ENCODE data around the gene TFE3. TPM values are rescaled to one million over a fixed set of nuclear protein-coding genes. Genes with fewer than 3 reads are reported as not detected.
A peak's percentile ranks its signal among the peaks of the same experiment; 100 is the strongest.

TFE3 gene, protein sequence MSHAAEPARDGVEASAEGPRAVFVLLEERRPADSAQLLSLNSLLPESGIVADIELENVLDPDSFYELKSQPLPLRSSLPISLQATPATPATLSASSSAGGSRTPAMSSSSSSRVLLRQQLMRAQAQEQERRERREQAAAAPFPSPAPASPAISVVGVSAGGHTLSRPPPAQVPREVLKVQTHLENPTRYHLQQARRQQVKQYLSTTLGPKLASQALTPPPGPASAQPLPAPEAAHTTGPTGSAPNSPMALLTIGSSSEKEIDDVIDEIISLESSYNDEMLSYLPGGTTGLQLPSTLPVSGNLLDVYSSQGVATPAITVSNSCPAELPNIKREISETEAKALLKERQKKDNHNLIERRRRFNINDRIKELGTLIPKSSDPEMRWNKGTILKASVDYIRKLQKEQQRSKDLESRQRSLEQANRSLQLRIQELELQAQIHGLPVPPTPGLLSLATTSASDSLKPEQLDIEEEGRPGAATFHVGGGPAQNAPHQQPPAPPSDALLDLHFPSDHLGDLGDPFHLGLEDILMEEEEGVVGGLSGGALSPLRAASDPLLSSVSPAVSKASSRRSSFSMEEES
- polyA plus RNA-seq (2011; rRNA removed) (28.4 and 42.0 TPM in 2 replicates), polyA minus RNA-seq (2011; rRNA and poly(A)+ RNA removed) (48.5 and 49.3 TPM in 2 replicates)

DNA sequence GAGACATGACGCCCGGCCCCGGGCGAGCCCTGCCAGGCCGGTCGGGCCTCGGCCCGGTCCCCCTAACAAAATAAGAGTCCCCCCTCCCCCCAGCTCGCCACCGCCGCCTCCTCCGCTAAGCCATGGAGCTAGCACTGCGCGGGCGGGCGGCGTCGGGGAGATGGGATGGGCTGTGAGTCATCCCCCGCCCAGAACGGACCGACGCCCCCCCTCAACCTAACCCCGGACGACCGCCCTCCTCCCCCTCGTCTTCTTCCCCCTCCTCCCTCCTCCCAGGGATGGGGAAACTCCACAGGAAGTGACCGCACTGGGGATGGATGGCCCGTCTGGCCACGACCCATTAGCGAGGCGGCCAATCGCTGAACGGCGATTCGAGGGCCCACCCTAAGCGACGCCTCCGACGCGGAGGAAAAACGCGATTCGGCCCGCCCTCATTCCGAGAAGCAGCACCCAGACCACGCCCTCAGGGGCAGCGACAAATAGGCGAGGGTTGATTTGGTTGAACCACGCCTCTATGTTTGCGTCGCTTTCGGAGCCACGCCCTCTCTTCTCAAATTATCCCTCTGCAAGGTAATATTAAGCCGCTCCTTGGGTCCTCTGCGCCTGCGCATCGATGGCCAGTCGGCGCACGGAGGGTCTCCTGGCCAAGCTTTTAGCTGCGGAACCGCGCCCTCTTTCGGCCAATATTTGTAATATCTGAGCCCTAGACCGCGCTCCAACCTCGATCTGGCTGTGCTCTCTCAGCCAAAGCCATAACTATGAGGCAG is at the start of gene TFE3:
Gene TFE3, minus strand, starts transcription at position 138 of the 767 bp plus-strand sequence. Its CDS starts 131 bp downstream, at position 7.
- H3K9me3 ChIP-seq (ENCODE audit: control insufficient read depth, insufficient read depth, low read length), result no peaks in the 10 kb centered on the region
- H3K27me3 ChIP-seq (ENCODE audit: control insufficient read depth, insufficient read depth, low read length), result no peaks in the 10 kb centered on the region
- H3K27ac ChIP-seq (ENCODE audit: low read depth, low read length), result peak within 1 kb of the TSS; percentile 89
- ChIA-PET POLR2A (interaction anchor here (0.5 to 2.5 kb wide), 12 partner anchors 9 to 1393 kb away, joined by 3 to 20 read pairs (median 4); partner anchors contain the start of genes ELK1, GRIPAP1, KCND1 and PQBP1), CTCF (interaction anchor here (0.6 to 1.4 kb wide), 6 partner anchors 10 to 1972 kb away, joined by 3 to 6 read pairs (median 4); partner anchors contain the start of gene KCND1)
- DNase-seq (ENCODE audit: low read depth, low spot score), result peak; percentile 97
- TF ChIP-seq, protein P1, sequence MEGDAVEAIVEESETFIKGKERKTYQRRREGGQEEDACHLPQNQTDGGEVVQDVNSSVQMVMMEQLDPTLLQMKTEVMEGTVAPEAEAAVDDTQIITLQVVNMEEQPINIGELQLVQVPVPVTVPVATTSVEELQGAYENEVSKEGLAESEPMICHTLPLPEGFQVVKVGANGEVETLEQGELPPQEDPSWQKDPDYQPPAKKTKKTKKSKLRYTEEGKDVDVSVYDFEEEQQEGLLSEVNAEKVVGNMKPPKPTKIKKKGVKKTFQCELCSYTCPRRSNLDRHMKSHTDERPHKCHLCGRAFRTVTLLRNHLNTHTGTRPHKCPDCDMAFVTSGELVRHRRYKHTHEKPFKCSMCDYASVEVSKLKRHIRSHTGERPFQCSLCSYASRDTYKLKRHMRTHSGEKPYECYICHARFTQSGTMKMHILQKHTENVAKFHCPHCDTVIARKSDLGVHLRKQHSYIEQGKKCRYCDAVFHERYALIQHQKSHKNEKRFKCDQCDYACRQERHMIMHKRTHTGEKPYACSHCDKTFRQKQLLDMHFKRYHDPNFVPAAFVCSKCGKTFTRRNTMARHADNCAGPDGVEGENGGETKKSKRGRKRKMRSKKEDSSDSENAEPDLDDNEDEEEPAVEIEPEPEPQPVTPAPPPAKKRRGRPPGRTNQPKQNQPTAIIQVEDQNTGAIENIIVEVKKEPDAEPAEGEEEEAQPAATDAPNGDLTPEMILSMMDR (IDR thresholded peaks at IDR 0.05; ENCODE audit: low read depth, low read length), result peak; percentile 56
- peak within 1 kb of the TSS; percentile 79 for H3K4me3 ChIP-seq (ENCODE audit: low read depth, low read length)

DNA sequence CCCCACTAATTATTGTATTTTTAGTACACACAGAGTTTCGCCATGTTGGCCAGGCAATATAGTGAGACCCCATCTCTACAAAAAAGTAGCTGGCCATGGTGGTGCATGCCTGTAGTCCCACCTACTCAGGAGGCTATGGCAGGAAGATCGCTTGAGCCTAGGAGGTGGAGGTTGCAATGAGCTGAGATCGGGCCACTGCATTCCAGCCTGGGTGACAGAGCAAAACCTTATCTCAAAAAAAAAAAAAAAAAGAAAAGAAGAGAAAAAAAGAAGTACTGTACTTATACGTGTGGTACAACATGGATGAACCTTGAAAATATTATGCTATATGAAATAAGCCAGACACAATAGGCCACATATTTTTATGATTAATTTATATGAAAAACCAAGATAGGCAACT is 46.4 kb upstream of the TFE3 start:
- Histone ChIP-seq H3K27me3 (ENCODE audit: control insufficient read depth, insufficient read depth, low read length) (no peaks in the 10 kb centered on the region), H3K9me3 (ENCODE audit: control insufficient read depth, insufficient read depth, low read length) (no peaks in the 10 kb centered on the region), H3K27ac (ENCODE audit: low read depth, low read length) (no peak overlapping the region), H3K4me3 (ENCODE audit: low read depth, low read length) (no peak overlapping the region)
- ChIA-PET CTCF (interaction anchor here (0.5 kb wide), 1 partner anchor 8 kb away, joined by 3 read pairs; no protein-coding TSS in a partner anchor), POLR2A (no interaction called here)
- TF ChIP-seq, protein P1 (IDR thresholded peaks at IDR 0.05; ENCODE audit: low read depth, low read length), result no peak
- DNase-seq (ENCODE audit: low read depth, low spot score), result no peak

DNA sequence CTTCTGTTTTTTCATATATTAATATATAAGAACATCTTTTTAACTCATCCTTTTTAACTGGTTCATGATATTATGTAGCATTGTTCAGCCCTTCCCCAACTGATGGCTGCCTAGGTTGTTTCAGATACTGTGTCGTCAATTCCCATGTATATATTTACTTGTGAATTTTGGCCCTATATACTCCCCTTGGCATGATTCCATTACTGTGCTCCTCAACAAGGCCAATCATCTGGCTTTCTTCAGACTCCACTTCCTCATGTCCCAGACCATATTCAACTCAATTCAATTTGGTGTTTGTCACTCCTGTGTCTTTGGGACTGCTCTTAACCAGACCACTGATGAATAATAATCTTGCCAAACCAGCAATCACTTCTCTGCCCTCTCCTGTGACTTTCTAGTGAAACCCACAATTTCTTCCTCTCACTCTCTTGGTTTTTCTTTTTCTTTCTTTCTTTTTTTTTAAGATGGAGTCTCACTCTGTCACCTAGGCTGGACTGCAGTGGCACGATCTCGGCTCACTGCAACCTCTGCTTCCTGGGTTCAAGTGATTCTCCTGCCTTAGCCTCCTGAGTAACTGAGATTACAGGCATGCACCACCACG is 39.2 kb upstream of the TFE3 start:
- TF ChIP-seq, protein P1 (IDR thresholded peaks at IDR 0.05; ENCODE audit: low read depth, low read length), result no peak
- DNase-seq (ENCODE audit: low read depth, low spot score), result no peak
- H3K27ac ChIP-seq (ENCODE audit: low read depth, low read length), result no peak overlapping the region
- CTCF ChIA-PET, result no interaction called here
- H3K9me3 ChIP-seq (ENCODE audit: control insufficient read depth, insufficient read depth, low read length), result no peaks in the 10 kb centered on the region; the same call in 1 of the 2 replicates
- no peak overlapping the region for H3K4me3 ChIP-seq (ENCODE audit: low read depth, low read length)
- H3K27me3 ChIP-seq (ENCODE audit: control insufficient read depth, insufficient read depth, low read length), result no peaks in the 10 kb centered on the region
- POLR2A ChIA-PET, result no interaction called here

DNA sequence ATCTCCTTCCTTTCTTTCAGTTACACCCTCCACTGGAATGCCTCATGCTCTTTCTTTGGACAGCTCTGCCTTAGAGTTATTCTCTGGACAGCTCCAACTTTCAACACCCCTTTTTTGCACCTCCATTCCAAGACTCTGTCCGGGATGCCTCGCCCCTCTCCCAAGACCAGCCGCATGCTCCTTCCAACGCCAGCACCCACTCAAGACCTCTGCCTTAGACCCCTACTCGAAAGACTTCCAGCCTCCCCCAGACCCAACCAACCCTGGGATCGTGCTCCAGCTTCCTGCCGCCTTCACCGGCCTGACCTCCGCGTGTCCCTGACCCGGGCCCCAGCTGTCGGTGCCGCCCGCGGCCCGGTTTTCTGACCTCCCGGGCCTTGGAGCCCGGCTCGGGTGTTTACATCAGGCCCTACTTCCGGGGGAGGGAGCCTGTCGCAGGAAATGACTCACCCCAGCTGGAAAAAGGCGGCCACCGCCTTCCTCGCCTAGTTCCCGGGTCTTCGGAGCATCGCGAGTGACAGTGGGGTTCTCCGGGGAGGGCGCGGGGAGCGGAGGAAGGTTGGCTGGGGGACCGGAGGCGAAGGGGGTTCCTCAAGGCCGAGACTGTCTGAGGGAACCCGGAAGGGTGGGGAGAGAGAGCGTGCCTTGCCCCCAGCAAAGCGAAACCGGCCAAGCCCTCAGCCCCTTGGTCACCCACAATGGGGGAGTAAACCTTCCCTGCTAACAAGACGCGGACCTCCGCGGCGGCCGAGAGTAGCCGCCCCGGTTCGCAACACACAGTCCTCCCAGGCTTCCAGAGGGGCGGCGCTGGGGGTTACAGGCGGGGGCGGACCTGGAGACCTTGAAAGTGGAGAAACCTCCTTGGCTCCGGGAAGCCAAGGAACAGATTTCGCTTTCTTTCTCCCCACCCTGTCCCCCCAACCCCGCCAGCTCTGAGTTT is 36.6 kb upstream of the TFE3 start, which contains the start of gene WDR45:
Gene WDR45, minus strand, starts transcription at position 399 of the 940 bp plus-strand sequence. CDS start 1,792 bp downstream, outside the sequence.
- CTCF ChIA-PET, result interaction anchor here (0.6 to 1.0 kb wide), 2 partner anchors 76 to 1896 kb away, joined by 3 to 4 read pairs; no protein-coding TSS in a partner anchor
- no peaks in the 10 kb centered on the region; the same call in 1 of the 2 replicates for H3K9me3 ChIP-seq (ENCODE audit: control insufficient read depth, insufficient read depth, low read length)
- POLR2A ChIA-PET, result interaction anchor here (1.0 to 2.0 kb wide), 2 partner anchors 21 to 37 kb away, joined by 3 to 6 read pairs; partner anchors contain the start of gene TFE3
- H3K4me3 ChIP-seq (ENCODE audit: low read depth, low read length), result peak within 1 kb of the TSS; percentile 74
- H3K27ac ChIP-seq (ENCODE audit: low read depth, low read length), result peak within 1 kb of the TSS; percentile 80
- no peak for DNase-seq (ENCODE audit: low read depth, low spot score)
- no peaks in the 10 kb centered on the region for H3K27me3 ChIP-seq (ENCODE audit: control insufficient read depth, insufficient read depth, low read length)
- TF ChIP-seq, protein P1 (IDR thresholded peaks at IDR 0.05; ENCODE audit: low read depth, low read length), result no peak
